Mammary epithelial cell (primary cell): Measurements from ENCODE around the gene RPS23.
"Not testable (repeated sequence)": the region's sequence is repeated elsewhere in the genome, so short reads cannot be mapped to it uniquely, and the experiment has no call there.

Experiments used
- CTCF ChIP-seq, 2 donors: IDR thresholded peaks in 1 of 2; conservative IDR thresholded peaks in 1 of 2; 2 replicates each; pipeline ENCODE4 v1.5.1; 2011 to 2012; ENCODE audit warnings: inconsistent platforms in 2 of 2, low read length in 2 of 2, mild to moderate bottlenecking in 2 of 2, control low read depth in 1 of 2, low read depth in 1 of 2; ENCODE audit not compliant: insufficient read depth in 1 of 2; ENCODE audit errors: extremely low read depth in 1 of 2
- EZH2 ChIP-seq: IDR thresholded peaks from 2 replicates; pipeline ENCODE4 v1.6.1; 2012; ENCODE audit warnings: low read length, inconsistent platforms, borderline replicate concordance

- not testable (repeated sequence) for TF ChIP-seq EZH2; CTCF (conservative IDR thresholded peaks at IDR 0.05 in 1 of 2, IDR thresholded peaks at IDR 0.05 in 1 of 2; ENCODE audit: extremely low read depth in 1 of 2, insufficient read depth in 1 of 2, low read depth in 1 of 2, low read length in 2 of 2)
Observed at GRCh38 chr5:82273426-82273825, 4.7 kb downstream of the RPS23 start.
